Panc1 (cell line): ENCODE data around the gene SLC14A1. TPM values are rescaled to one million over a fixed set of nuclear protein-coding genes. Genes with fewer than 3 reads are reported as not detected.

Experiments
- ATAC-seq: fragments of 200-7000 bp; cut with Tn5 transposase; 2 replicates; pipeline ENCODE4 v1.9.1; 2020; ENCODE audit warnings: mild to moderate bottlenecking, moderate library complexity
- BruUV-seq: library from RNA; stranded (reverse); fragments of 400-500 nt; replicated peaks from 2 replicates; lab custom pipeline; 2021; lab: Mats Ljungman, UMichigan
- CTCF ChIA-PET: fragments of 300-600 bp; sonication (Branson Sonifier 250); formaldehyde crosslinking; loops from one replicate; lab custom pipeline; 2022; ENCODE audit warnings: antibody characterized with exemption; lab: Charles Lee
- POLR2A ChIA-PET: fragments of 300-600 bp; sonication (Branson Sonifier 250); formaldehyde crosslinking; loops from one replicate; lab custom pipeline; 2022; ENCODE audit warnings: antibody characterized with exemption; lab: Charles Lee
- DNase-seq: peaks from one replicate; pipeline ENCODE4 v3.0.0-alpha.2; 2010; ENCODE audit warnings: low read depth, low spot score
- H3K27ac ChIP-seq: 2 replicates; pipeline ENCODE4 v1.5.1; 2011; ENCODE audit warnings: mild to moderate bottlenecking, low read length, inconsistent platforms
- H3K27me3 ChIP-seq: fragments of 200-500 bp; sonication (Bioruptor generic); 2 replicates; pipeline ENCODE4 v1.6.0; 2014; ENCODE audit warnings: low read length, inconsistent platforms; ENCODE audit not compliant: control insufficient read depth, insufficient read depth
- H3K36me3 ChIP-seq: fragments of 200-500 bp; sonication (Bioruptor generic); 2 replicates; pipeline ENCODE4 v1.5.1; 2014; ENCODE audit warnings: inconsistent platforms, mild to moderate bottlenecking, low read length, moderate library complexity; ENCODE audit not compliant: control insufficient read depth, insufficient read depth
- H3K4me1 ChIP-seq: 2 replicates; pipeline ENCODE4 v1.5.1; 2011; ENCODE audit warnings: inconsistent platforms, mild to moderate bottlenecking, low read length, moderate library complexity; ENCODE audit not compliant: control insufficient read depth, insufficient read depth
- H3K4me3 ChIP-seq, 2 experiments: 2 replicates each; pipeline ENCODE4 v1.5.1; 2011 to 2012; ENCODE audit warnings: low read depth in 2 of 2, low read length in 2 of 2, mild to moderate bottlenecking in 2 of 2, inconsistent platforms in 1 of 2, moderate library complexity in 1 of 2
- H3K9me3 ChIP-seq: fragments of 200-500 bp; sonication (Bioruptor generic); 2 replicates; pipeline ENCODE4 v1.5.1; 2014; ENCODE audit warnings: low read depth, mild to moderate bottlenecking, inconsistent platforms, low read length, moderate library complexity; ENCODE audit not compliant: control insufficient read depth, insufficient read depth
- CTCF ChIP-seq: fragments of 450-650 bp; IDR thresholded peaks from 2 replicates; pipeline ENCODE4 v1.5.1; 2017; ENCODE audit warnings: mild to moderate bottlenecking
- POLR2AphosphoS5 ChIP-seq: IDR thresholded peaks from 2 replicates; pipeline ENCODE4 v1.6.1; 2012; ENCODE audit warnings: mild to moderate bottlenecking, low read depth, low read length, moderate library complexity
- SIN3A ChIP-seq: IDR thresholded peaks from 2 replicates; pipeline ENCODE4 v1.6.1; 2012; ENCODE audit warnings: low read depth, mild to moderate bottlenecking, low read length, moderate library complexity, borderline replicate concordance; ENCODE audit not compliant: insufficient read depth
- TCF7L2 ChIP-seq: IDR thresholded peaks from 2 replicates; pipeline ENCODE4 v1.6.1; 2011; ENCODE audit warnings: mild to moderate bottlenecking, low read depth, low read length, inconsistent platforms
- in situ Hi-C: cut with HindIII; loops from 2 replicates; pipeline ENCODE4 v1.10.0; 2016; ENCODE audit warnings: low sequenced_read_pairs, low pct_unique_long_range_greater_than_20kb
- intact Hi-C: fragments of 100-400 bp; cut with micrococcal nuclease; formaldehyde crosslinking; loops from one replicate; pipeline ENCODE4 v1.10.0; 2022; ENCODE audit not compliant: unreplicated experiment
- total RNA-seq: library from RNA; stranded (reverse); gene quantifications from one replicate; pipeline ENCODE4 v1.2.1, GENCODE V29; 2021; ENCODE audit not compliant: unreplicated experiment
- TF ChIP-seq, protein P1 (sequence below), 2 experiments: IDR thresholded peaks; 2 replicates each; pipeline ENCODE4 v1.6.1; 2011 to 2012; ENCODE audit warnings: low read depth in 2 of 2, control low read depth in 1 of 2, low read length in 1 of 2, mild to moderate bottlenecking in 1 of 2, moderate library complexity in 1 of 2; ENCODE audit not compliant: insufficient read depth in 1 of 2

The SLC14A1 gene
- total RNA-seq, 1 experiment from 2014 or later, result 1.2 TPM

GRCh38 chr18:45687621-45688020 is 36.4 kb upstream of the SLC14A1 start:
- no peaks in the 10 kb centered on the region for H3K9me3 ChIP-seq
- ATAC-seq, result no peak
- no peaks in the 10 kb centered on the region for H3K36me3 ChIP-seq
- no peaks in the 10 kb centered on the region for H3K27me3 ChIP-seq
- no peak overlapping the region for H3K27ac ChIP-seq
- BruUV-seq, result no TSS peak
- POLR2A ChIA-PET, result no interaction called here
- no peak for DNase-seq
- intact Hi-C loops (no loop called here), in situ Hi-C loops (no loop called here)
- no peak overlapping the region for H3K4me3 ChIP-seq
- CTCF ChIA-PET, result interaction anchor here (0.6 kb wide), 2 partner anchors 22 to 278 kb away, joined by 7 to 15 read pairs; no protein-coding TSS in a partner anchor
- TF ChIP-seq TCF7L2 (no peak), POLR2AphosphoS5 (no peak), SIN3A (no peak), CTCF (no peak)
- TF ChIP-seq, protein P1, sequence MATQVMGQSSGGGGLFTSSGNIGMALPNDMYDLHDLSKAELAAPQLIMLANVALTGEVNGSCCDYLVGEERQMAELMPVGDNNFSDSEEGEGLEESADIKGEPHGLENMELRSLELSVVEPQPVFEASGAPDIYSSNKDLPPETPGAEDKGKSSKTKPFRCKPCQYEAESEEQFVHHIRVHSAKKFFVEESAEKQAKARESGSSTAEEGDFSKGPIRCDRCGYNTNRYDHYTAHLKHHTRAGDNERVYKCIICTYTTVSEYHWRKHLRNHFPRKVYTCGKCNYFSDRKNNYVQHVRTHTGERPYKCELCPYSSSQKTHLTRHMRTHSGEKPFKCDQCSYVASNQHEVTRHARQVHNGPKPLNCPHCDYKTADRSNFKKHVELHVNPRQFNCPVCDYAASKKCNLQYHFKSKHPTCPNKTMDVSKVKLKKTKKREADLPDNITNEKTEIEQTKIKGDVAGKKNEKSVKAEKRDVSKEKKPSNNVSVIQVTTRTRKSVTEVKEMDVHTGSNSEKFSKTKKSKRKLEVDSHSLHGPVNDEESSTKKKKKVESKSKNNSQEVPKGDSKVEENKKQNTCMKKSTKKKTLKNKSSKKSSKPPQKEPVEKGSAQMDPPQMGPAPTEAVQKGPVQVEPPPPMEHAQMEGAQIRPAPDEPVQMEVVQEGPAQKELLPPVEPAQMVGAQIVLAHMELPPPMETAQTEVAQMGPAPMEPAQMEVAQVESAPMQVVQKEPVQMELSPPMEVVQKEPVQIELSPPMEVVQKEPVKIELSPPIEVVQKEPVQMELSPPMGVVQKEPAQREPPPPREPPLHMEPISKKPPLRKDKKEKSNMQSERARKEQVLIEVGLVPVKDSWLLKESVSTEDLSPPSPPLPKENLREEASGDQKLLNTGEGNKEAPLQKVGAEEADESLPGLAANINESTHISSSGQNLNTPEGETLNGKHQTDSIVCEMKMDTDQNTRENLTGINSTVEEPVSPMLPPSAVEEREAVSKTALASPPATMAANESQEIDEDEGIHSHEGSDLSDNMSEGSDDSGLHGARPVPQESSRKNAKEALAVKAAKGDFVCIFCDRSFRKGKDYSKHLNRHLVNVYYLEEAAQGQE (IDR thresholded peaks at IDR 0.05; ENCODE audit: insufficient read depth in 1 of 2, low read depth in 2 of 2, low read length in 1 of 2), result no peak
- no peaks in the 10 kb centered on the region for H3K4me1 ChIP-seq

GRCh38 chr18:45688113-45688512 is 35.9 kb upstream of the SLC14A1 start:
- Histone ChIP-seq H3K27ac (no peak overlapping the region), H3K4me1 (no peaks in the 10 kb centered on the region), H3K4me3 (no peak overlapping the region), H3K27me3 (no peaks in the 10 kb centered on the region), H3K36me3 (no peaks in the 10 kb centered on the region), H3K9me3 (no peaks in the 10 kb centered on the region)
- no peak for DNase-seq
- in situ Hi-C loops, result no loop called here
- TF ChIP-seq CTCF (no peak), TCF7L2 (no peak), SIN3A (no peak)
- TF ChIP-seq, protein P1 (IDR thresholded peaks at IDR 0.05; ENCODE audit: insufficient read depth in 1 of 2, low read depth in 2 of 2, low read length in 1 of 2), result no peak
- no TSS peak for BruUV-seq
- POLR2A ChIA-PET, result no interaction called here
- no peak for ATAC-seq
- intact Hi-C loops, result no loop called here
- CTCF ChIA-PET, result interaction anchor here (0.6 kb wide), 1 partner anchor 22 kb away, joined by 15 read pairs; no protein-coding TSS in a partner anchor
